ENCODE measurements around the gene NR1H4.
"Not testable (repeated sequence)": the region's sequence is repeated elsewhere in the genome, so short reads cannot be mapped to it uniquely, and the experiment has no call there.

Gene NR1H4

GRCh38 chr12:100554608-100555077, 81.0 kb downstream of the NR1H4 start:
- no peak overlapping the region for H3K27ac ChIP-seq (ENCODE audit: low read length)
- no peaks in the 10 kb centered on the region for H3K36me3 ChIP-seq (ENCODE audit: control insufficient read depth, low read depth, low read length)
- no peaks in the 10 kb centered on the region for H3K27me3 ChIP-seq (ENCODE audit: control insufficient read depth, insufficient read depth, low read length)
- H3K4me3 ChIP-seq (ENCODE audit: low read length), result no peak overlapping the region
- H3K9me3 ChIP-seq (ENCODE audit: control insufficient read depth, low read depth, low read length), result no peaks in the 10 kb centered on the region
- peaks cover 4% of the 10 kb centered on the region for H3K4me1 ChIP-seq (ENCODE audit: control insufficient read depth, low read depth, low read length)
- no peak overlapping the region for H3K9ac ChIP-seq (ENCODE audit: low read length)

GRCh38 chr12:100555722-100556121, 82.1 kb downstream of the NR1H4 start:
- Histone ChIP-seq H3K36me3 (ENCODE audit: control insufficient read depth, low read depth, low read length) (no peaks in the 10 kb centered on the region), H3K4me3 (ENCODE audit: low read length) (no peak overlapping the region), H3K27ac (ENCODE audit: low read length) (no peak overlapping the region), H3K9ac (ENCODE audit: low read length) (no peak overlapping the region), H3K4me1 (ENCODE audit: control insufficient read depth, low read depth, low read length) (peaks cover 4% of the 10 kb centered on the region), H3K9me3 (ENCODE audit: control insufficient read depth, low read depth, low read length) (no peaks in the 10 kb centered on the region), H3K27me3 (ENCODE audit: control insufficient read depth, insufficient read depth, low read length) (no peaks in the 10 kb centered on the region)

- H3K4me3 ChIP-seq (ENCODE audit: low read length), result no peak overlapping the region
- H3K27me3 ChIP-seq (ENCODE audit: control insufficient read depth, insufficient read depth, low read length), result no peaks in the 10 kb centered on the region
- no peaks in the 10 kb centered on the region for H3K36me3 ChIP-seq (ENCODE audit: control insufficient read depth, low read depth, low read length)
- H3K4me1 ChIP-seq (ENCODE audit: control insufficient read depth, low read depth, low read length), result peaks cover 4% of the 10 kb centered on the region
- H3K9me3 ChIP-seq (ENCODE audit: control insufficient read depth, low read depth, low read length), result no peaks in the 10 kb centered on the region
- no peak overlapping the region for H3K9ac ChIP-seq (ENCODE audit: low read length)
- H3K27ac ChIP-seq (ENCODE audit: low read length), result no peak overlapping the region
Observed at GRCh38 chr12:100557357-100557756, 83.7 kb downstream of the NR1H4 start.

- H3K4me3 ChIP-seq (ENCODE audit: low read length); H3K27ac ChIP-seq (ENCODE audit: low read length); H3K36me3 ChIP-seq (ENCODE audit: control insufficient read depth, low read depth, low read length); H3K4me1 ChIP-seq (ENCODE audit: control insufficient read depth, low read depth, low read length); H3K27me3 ChIP-seq (ENCODE audit: control insufficient read depth, insufficient read depth, low read length); H3K9me3 ChIP-seq (ENCODE audit: control insufficient read depth, low read depth, low read length); H3K9ac ChIP-seq (ENCODE audit: low read length): not testable (repeated sequence)
Observed at GRCh38 chr12:100559261-100559660, 85.6 kb downstream of the NR1H4 start.

GRCh38 chr12:100564090-100564489, 90.4 kb downstream of the NR1H4 start:
- no peak overlapping the region for H3K4me3 ChIP-seq (ENCODE audit: low read length)
- H3K36me3 ChIP-seq (ENCODE audit: control insufficient read depth, low read depth, low read length), result no peaks in the 10 kb centered on the region
- H3K9me3 ChIP-seq (ENCODE audit: control insufficient read depth, low read depth, low read length), result no peaks in the 10 kb centered on the region
- H3K27me3 ChIP-seq (ENCODE audit: control insufficient read depth, insufficient read depth, low read length), result no peaks in the 10 kb centered on the region
- no peak overlapping the region for H3K27ac ChIP-seq (ENCODE audit: low read length)
- H3K9ac ChIP-seq (ENCODE audit: low read length), result no peak overlapping the region
- no peaks in the 10 kb centered on the region for H3K4me1 ChIP-seq (ENCODE audit: control insufficient read depth, low read depth, low read length)

- Histone ChIP-seq H3K27me3 (ENCODE audit: control insufficient read depth, insufficient read depth, low read length) (no peaks in the 10 kb centered on the region), H3K4me3 (ENCODE audit: low read length) (no peak overlapping the region), H3K4me1 (ENCODE audit: control insufficient read depth, low read depth, low read length) (no peaks in the 10 kb centered on the region), H3K36me3 (ENCODE audit: control insufficient read depth, low read depth, low read length) (no peaks in the 10 kb centered on the region), H3K9ac (ENCODE audit: low read length) (no peak overlapping the region), H3K9me3 (ENCODE audit: control insufficient read depth, low read depth, low read length) (no peaks in the 10 kb centered on the region), H3K27ac (ENCODE audit: low read length) (no peak overlapping the region)
Observed at GRCh38 chr12:100564905-100565467, 91.3 kb downstream of the NR1H4 start.

- H3K27ac ChIP-seq (ENCODE audit: low read length), result no peak overlapping the region
- H3K9me3 ChIP-seq (ENCODE audit: control insufficient read depth, low read depth, low read length), result no peaks in the 10 kb centered on the region
Observed at GRCh38 chr12:100565987-100566545, 92.4 kb downstream of the NR1H4 start.

GRCh38 chr12:100566887-100567637, 93.4 kb downstream of the NR1H4 start:
- Histone ChIP-seq H3K36me3 (ENCODE audit: control insufficient read depth, low read depth, low read length) (no peaks in the 10 kb centered on the region), H3K27ac (ENCODE audit: low read length) (no peak overlapping the region), H3K27me3 (ENCODE audit: control insufficient read depth, insufficient read depth, low read length) (peaks cover 6% of the 10 kb centered on the region), H3K9me3 (ENCODE audit: control insufficient read depth, low read depth, low read length) (no peaks in the 10 kb centered on the region), H3K9ac (ENCODE audit: low read length) (no peak overlapping the region), H3K4me3 (ENCODE audit: low read length) (no peak overlapping the region), H3K4me1 (ENCODE audit: control insufficient read depth, low read depth, low read length) (no peaks in the 10 kb centered on the region)

More at GRCh38 chr12:100565987-100566545, 92.4 kb downstream of the NR1H4 start:
- Histone ChIP-seq H3K4me1 (ENCODE audit: control insufficient read depth, low read depth, low read length) (no peaks in the 10 kb centered on the region), H3K27me3 (ENCODE audit: control insufficient read depth, insufficient read depth, low read length) (no peaks in the 10 kb centered on the region), H3K9ac (ENCODE audit: low read length) (no peak overlapping the region), H3K4me3 (ENCODE audit: low read length) (no peak overlapping the region), H3K36me3 (ENCODE audit: control insufficient read depth, low read depth, low read length) (no peaks in the 10 kb centered on the region)

GRCh38 chr12:100567945-100568344, 94.3 kb downstream of the NR1H4 start:
- H3K9ac ChIP-seq (ENCODE audit: low read length), result no peak overlapping the region
- no peak overlapping the region for H3K27ac ChIP-seq (ENCODE audit: low read length)
- no peaks in the 10 kb centered on the region for H3K36me3 ChIP-seq (ENCODE audit: control insufficient read depth, low read depth, low read length)
- H3K4me1 ChIP-seq (ENCODE audit: control insufficient read depth, low read depth, low read length), result no peaks in the 10 kb centered on the region
- peaks cover 13% of the 10 kb centered on the region for H3K27me3 ChIP-seq (ENCODE audit: control insufficient read depth, insufficient read depth, low read length)
- no peak overlapping the region for H3K4me3 ChIP-seq (ENCODE audit: low read length)
- H3K9me3 ChIP-seq (ENCODE audit: control insufficient read depth, low read depth, low read length), result no peaks in the 10 kb centered on the region

GRCh38 chr12:100572184-100572583, 98.5 kb downstream of the NR1H4 start:
- H3K36me3 ChIP-seq (ENCODE audit: control insufficient read depth, low read depth, low read length), result no peaks in the 10 kb centered on the region
- peaks cover 7% of the 10 kb centered on the region for H3K4me1 ChIP-seq (ENCODE audit: control insufficient read depth, low read depth, low read length)
- peaks cover 26% of the 10 kb centered on the region for H3K27me3 ChIP-seq (ENCODE audit: control insufficient read depth, insufficient read depth, low read length)
- H3K4me3 ChIP-seq (ENCODE audit: low read length), result no peak overlapping the region
- no peak overlapping the region for H3K9ac ChIP-seq (ENCODE audit: low read length)
- H3K27ac ChIP-seq (ENCODE audit: low read length), result no peak overlapping the region
- H3K9me3 ChIP-seq (ENCODE audit: control insufficient read depth, low read depth, low read length), result no peaks in the 10 kb centered on the region

- Histone ChIP-seq H3K4me3 (ENCODE audit: low read length) (peak within 1 kb of the TSS; percentile 93), H3K9ac (ENCODE audit: low read length) (peak within 1 kb of the TSS; percentile 62), H3K27ac (ENCODE audit: low read length) (no peak within 1 kb of the TSS)
Observed at GRCh38 chr12:100573292-100574186, 99.9 kb downstream of the NR1H4 start, which contains the start of gene GAS2L3. GAS2L3 (plus strand) TSS chr12:100573684; CDS start chr12:100594905, 21,221 bp downstream.

More at GRCh38 chr12:100573292-100574186, 99.9 kb downstream of the NR1H4 start, which contains the start of gene GAS2L3:
- H3K4me1 ChIP-seq (ENCODE audit: control insufficient read depth, low read depth, low read length), result peaks cover 7% of the 10 kb centered on the region
- no peaks in the 10 kb centered on the region for H3K36me3 ChIP-seq (ENCODE audit: control insufficient read depth, low read depth, low read length)
- no peaks in the 10 kb centered on the region for H3K9me3 ChIP-seq (ENCODE audit: control insufficient read depth, low read depth, low read length)
- peaks cover 26% of the 10 kb centered on the region for H3K27me3 ChIP-seq (ENCODE audit: control insufficient read depth, insufficient read depth, low read length)
